Gastrocnemius medialis (tissue), 4 donors: ENCODE data around the gene PDE4D. TPM values are rescaled to one million over a fixed set of nuclear protein-coding genes. Genes with fewer than 3 reads are reported as not detected.

Source experiments
- ATAC-seq, 2 donors: fragments of 150-250 bp; one replicate each; pipeline ENCODE4 v1.9.1; 2016
- DNase-seq, 2 donors: peaks; one replicate each; pipeline ENCODE4 v3.0.0-alpha.2; 2019
- H3K27ac ChIP-seq, 4 donors: fragments of 200-600 bp; sonication (generic); 1 replicate in 1 of 4; 2 replicates in 3 of 4; pipeline ENCODE4 v1.5.1; 2016 to 2018; ENCODE audit warnings: mild to moderate bottlenecking in 2 of 4, moderate library complexity in 1 of 4
- H3K27me3 ChIP-seq, 3 donors: fragments of 200-600 bp; sonication (generic) in 2 of 3; 1 replicate in 1 of 3; 2 replicates in 2 of 3; pipeline versions ENCODE4 v1.5.1 to v1.6.0; 2016 to 2019; ENCODE audit warnings: mild to moderate bottlenecking in 1 of 3, moderate library complexity in 1 of 3
- H3K36me3 ChIP-seq, 2 donors: fragments of 200-600 bp; sonication (generic) in 1 of 2; one replicate each; pipeline ENCODE4 v1.5.1; 2017 to 2018
- H3K4me1 ChIP-seq, 2 donors: fragments of 200-600 bp; sonication (generic) in 1 of 2; one replicate each; pipeline ENCODE4 v1.5.1; 2016 to 2017; ENCODE audit warnings: mild to moderate bottlenecking in 2 of 2
- H3K4me3 ChIP-seq, 4 donors: fragments of 200-600 bp; sonication (generic) in 3 of 4; 1 replicate in 1 of 4; 2 replicates in 3 of 4; pipeline ENCODE4 v1.5.1; 2016 to 2019; ENCODE audit warnings: mild to moderate bottlenecking in 2 of 4
- H3K9me3 ChIP-seq, 3 donors: fragments of 200-600 bp; sonication (generic) in 2 of 3; 1 replicate in 1 of 3; 2 replicates in 2 of 3; pipeline ENCODE4 v1.5.1; 2016 to 2019
- CTCF ChIP-seq, 5 experiments: fragments of 450-650 bp in 3 of 5; fragments of 200-600 bp in 2 of 5; sonication (generic) in 2 of 5; IDR thresholded peaks in 4 of 5; conservative IDR thresholded peaks in 1 of 5; 1 replicate in 4 of 5; 2 replicates in 1 of 5; pipeline ENCODE4 v1.5.1; 2016 to 2019; ENCODE audit warnings: antibody characterized with exemption in 5 of 5, mild to moderate bottlenecking in 3 of 5, moderate library complexity in 3 of 5
- POLR2A ChIP-seq, 2 donors: fragments of 450-650 bp; IDR thresholded peaks; one replicate each; pipeline ENCODE4 v1.6.1; 2017; ENCODE audit warnings: antibody characterized with exemption in 2 of 2, mild to moderate bottlenecking in 2 of 2, moderate library complexity in 2 of 2
- in situ Hi-C, 4 donors: fragments of 200-750 bp; cut with MboI; loops; one replicate each; pipeline versions ENCODE4 v1.15.0 to v1.8.0; 2017; ENCODE audit warnings: low sequenced_read_pairs in 4 of 4
- intact Hi-C: fragments of 100-400 bp; cut with DNase I; formaldehyde crosslinking; loops from one replicate; pipeline ENCODE4 v1.15.1; 2023; ENCODE audit warnings: low total_unique reads
- total RNA-seq, 4 donors: library from RNA; depleted of rRNA; stranded (reverse); fragments of >200 nt; gene quantifications; one replicate each; pipeline versions ENCODE4 v1.1.0 to v1.2.3, GENCODE V29; 2016

PDE4D gene
- total RNA-seq, 4 donors from 2014 or later: 133 to 223 (median 185) TPM

GRCh38 chr5:59716966-59717500 is 176.5 kb downstream of the PDE4D start:
- intact Hi-C loops: no loop called here
- in situ Hi-C loops: no loop called here
- TF ChIP-seq POLR2A (IDR thresholded peaks at IDR 0.05): no peak

GRCh38 chr5:59716029-59716428 is 177.5 kb downstream of the PDE4D start:
- no peaks in the 10 kb centered on the region for H3K36me3 ChIP-seq
- no peaks in the 10 kb centered on the region for H3K4me1 ChIP-seq
- TF ChIP-seq CTCF (IDR thresholded peaks at IDR 0.05 in 4 of 5, conservative IDR thresholded peaks at IDR 0.05 in 1 of 5) (no peak), POLR2A (IDR thresholded peaks at IDR 0.05) (no peak)
- H3K9me3 ChIP-seq: no peaks in the 10 kb centered on the region
- no peak for DNase-seq
- no peaks in the 10 kb centered on the region for H3K27me3 ChIP-seq
- intact Hi-C loops: no loop called here
- in situ Hi-C loops: no loop called here
- H3K27ac ChIP-seq: no peak overlapping the region
- no peak overlapping the region for H3K4me3 ChIP-seq
- no peak for ATAC-seq

More at GRCh38 chr5:59716966-59717500, 176.5 kb downstream of the PDE4D start:
- Histone ChIP-seq H3K27me3 (no peaks in the 10 kb centered on the region), H3K27ac (no peak overlapping the region), H3K4me3 (no peak overlapping the region), H3K4me1 (no peaks in the 10 kb centered on the region), H3K36me3 (no peaks in the 10 kb centered on the region), H3K9me3 (no peaks in the 10 kb centered on the region)
- ATAC-seq (no peak), DNase-seq (no peak)

- Histone ChIP-seq H3K4me3 (no peak overlapping the region), H3K36me3 (no peaks in the 10 kb centered on the region), H3K27ac (no peak overlapping the region), H3K9me3 (no peaks in the 10 kb centered on the region), H3K27me3 (no peaks in the 10 kb centered on the region), H3K4me1 (no peaks in the 10 kb centered on the region)
- DNase-seq: no peak
- TF ChIP-seq CTCF (IDR thresholded peaks at IDR 0.05 in 4 of 5, conservative IDR thresholded peaks at IDR 0.05 in 1 of 5) (no peak), POLR2A (IDR thresholded peaks at IDR 0.05) (no peak)
- intact Hi-C loops (no loop called here), in situ Hi-C loops (no loop called here)
- no peak for ATAC-seq
Measured at GRCh38 chr5:59715228-59715627, 178.3 kb downstream of the PDE4D start.

- no peak for ATAC-seq
- Histone ChIP-seq H3K27me3 (no peaks in the 10 kb centered on the region), H3K27ac (no peak overlapping the region), H3K9me3 (no peaks in the 10 kb centered on the region), H3K4me3 (no peak overlapping the region), H3K36me3 (no peaks in the 10 kb centered on the region), H3K4me1 (no peaks in the 10 kb centered on the region)
- DNase-seq: no peak
- intact Hi-C loops (no loop called here), in situ Hi-C loops (no loop called here)
- TF ChIP-seq POLR2A (IDR thresholded peaks at IDR 0.05) (no peak), CTCF (IDR thresholded peaks at IDR 0.05 in 4 of 5, conservative IDR thresholded peaks at IDR 0.05 in 1 of 5) (no peak)
Measured at GRCh38 chr5:59713498-59713844, 180.1 kb downstream of the PDE4D start.

- Histone ChIP-seq H3K27me3 (no peaks in the 10 kb centered on the region), H3K36me3 (no peaks in the 10 kb centered on the region), H3K27ac (no peak overlapping the region), H3K9me3 (no peaks in the 10 kb centered on the region), H3K4me1 (no peaks in the 10 kb centered on the region), H3K4me3 (no peak overlapping the region)
- DNase-seq: no peak
- intact Hi-C loops (no loop called here), in situ Hi-C loops (no loop called here)
- TF ChIP-seq POLR2A (IDR thresholded peaks at IDR 0.05) (no peak), CTCF (IDR thresholded peaks at IDR 0.05 in 4 of 5, conservative IDR thresholded peaks at IDR 0.05 in 1 of 5) (no peak)
- ATAC-seq: no peak
Measured at GRCh38 chr5:59712836-59713497, 180.6 kb downstream of the PDE4D start.
